Anterior cingulate cortex (tissue), 58 donors: Measurements from ENCODE around the gene HOPX.
A peak's percentile ranks its signal among the peaks of the same experiment; 100 is the strongest.
"Not testable (repeated sequence)": the region's sequence is repeated elsewhere in the genome, so short reads cannot be mapped to it uniquely, and the experiment has no call there.

Experiments
- DNase-seq, 58 donors: peaks; one replicate each; lab custom pipeline; 2025; lab: John Stamatoyannopoulos, UW

The HOPX gene

DNA sequence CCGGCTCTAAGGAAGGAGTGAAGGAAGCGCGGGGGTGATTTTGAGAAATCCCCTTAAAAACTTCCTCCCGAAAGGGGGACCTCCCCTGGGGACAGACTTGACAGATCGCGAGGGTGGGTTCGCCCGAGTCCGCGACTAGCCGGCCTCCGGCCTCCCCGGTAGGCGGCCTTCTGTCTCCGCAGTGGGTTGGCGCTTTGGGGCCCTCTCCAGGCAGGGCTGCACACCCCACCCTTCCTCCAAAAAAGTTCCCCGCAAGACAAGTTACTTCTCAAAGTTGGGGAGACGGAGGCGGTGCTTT, 24.8 kb downstream of the HOPX start:
- peak in 26 of 58 donors; percentile 5 to 67 (median 32) for DNase-seq

DNA sequence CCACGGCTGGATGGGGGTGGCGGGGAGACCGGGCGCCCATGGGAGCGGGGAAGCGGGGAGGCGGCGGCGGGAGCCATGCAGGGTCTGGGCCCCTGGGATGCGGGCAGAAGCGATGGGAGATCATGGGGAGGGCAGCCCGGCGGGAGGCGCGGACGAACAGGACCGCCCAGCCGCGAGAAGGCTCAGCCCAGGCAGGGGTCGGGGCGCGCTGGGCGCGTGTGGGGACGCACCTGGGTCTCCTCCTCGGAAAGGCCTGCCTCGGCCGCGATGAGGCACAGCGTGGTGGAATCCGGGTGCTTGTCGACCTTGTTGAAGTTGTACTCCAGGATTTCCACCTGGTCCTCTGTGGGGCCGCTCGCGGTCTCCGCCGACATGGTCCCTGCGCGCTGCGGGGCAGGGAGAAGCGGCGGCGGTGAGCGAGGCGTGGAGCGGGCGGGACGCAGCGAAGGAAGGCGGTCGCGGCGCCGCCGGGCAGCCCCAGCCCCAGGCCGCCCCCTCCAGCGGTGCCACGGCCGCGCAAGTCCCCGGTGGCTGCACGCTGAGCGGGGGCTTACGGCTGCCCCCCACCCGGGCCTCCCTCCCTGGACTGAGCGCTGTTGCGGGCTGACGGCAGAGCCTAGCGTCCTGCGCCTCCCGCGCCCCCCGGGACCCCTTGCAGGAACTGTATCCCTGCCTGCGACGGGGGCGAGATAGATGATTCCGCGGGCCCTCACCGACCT, 25.3 kb downstream of the HOPX start:
- DNase-seq: peak in 16 of 58 donors; percentile 6 to 63 (median 42)

GRCh38 chr4:56655209-56655626, 25.9 kb downstream of the HOPX start:
- DNase-seq: peak in 41 of 58 donors; percentile 9 to 75 (median 35)

GRCh38 chr4:56654238-56654632, 26.9 kb downstream of the HOPX start:
- peak in 1 of 58 donors; percentile 11 for DNase-seq

DNA sequence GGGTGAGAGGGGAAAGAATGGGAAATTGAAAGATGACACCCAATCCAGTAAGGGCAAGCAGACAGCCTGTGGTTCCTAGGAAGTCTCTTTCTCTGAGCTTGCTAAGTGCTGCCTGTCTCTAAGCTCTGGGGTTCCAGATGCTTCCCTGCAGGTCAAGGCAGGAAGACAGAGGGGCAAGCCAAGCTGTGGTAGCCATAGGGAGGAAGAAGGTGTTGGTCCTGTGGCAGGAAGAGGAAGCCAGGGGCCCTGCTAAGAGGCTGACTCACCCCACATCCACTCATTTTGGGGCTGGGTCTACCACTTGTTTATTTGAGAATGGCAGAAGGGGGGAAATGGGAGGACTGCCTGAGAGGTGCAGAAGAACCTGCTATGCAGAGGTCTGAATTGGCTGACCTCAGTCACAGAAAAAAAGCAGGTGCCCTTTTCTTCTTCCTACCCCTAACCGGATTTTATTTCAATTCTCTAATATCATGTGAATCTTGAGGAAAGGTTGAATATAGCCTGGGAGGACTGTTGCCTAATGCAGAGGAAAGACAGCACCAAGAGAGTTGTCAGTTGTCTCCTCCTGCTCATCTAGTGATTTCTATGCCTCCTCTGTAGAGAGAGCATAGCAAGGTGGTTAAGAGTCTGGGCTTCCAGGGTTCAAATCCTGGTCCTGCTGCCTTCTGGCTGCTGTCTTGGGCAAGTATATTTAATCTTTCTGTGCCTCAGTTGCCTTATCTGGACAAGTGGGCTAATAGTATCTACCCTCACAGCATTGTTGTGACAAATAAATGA, 27.4 kb downstream of the HOPX start:
- DNase-seq: peak in 1 of 58 donors; percentile 15

DNA sequence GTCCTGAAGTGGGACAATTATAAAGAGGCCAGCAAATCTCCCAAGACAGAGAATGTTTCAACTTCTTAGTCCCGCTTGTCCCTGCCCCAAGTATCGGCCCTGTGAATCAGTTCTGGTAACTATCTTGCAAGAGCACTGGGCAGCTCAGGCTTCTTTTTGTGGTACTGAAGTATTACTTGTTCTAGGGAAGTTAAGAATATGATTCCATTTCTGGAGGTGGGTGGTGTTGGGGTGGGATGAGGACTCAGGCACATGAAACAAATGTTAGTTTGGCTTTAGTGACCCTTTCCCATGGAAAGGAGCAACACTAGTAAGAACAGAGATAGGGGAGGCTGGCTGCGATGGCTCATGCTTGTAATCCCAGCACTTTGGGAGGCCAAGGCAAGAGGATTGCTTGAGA, 28.9 kb downstream of the HOPX start:
- no peak for DNase-seq

GRCh38 chr4:56651056-56651350, 30.1 kb downstream of the HOPX start:
- no peak for DNase-seq

DNA sequence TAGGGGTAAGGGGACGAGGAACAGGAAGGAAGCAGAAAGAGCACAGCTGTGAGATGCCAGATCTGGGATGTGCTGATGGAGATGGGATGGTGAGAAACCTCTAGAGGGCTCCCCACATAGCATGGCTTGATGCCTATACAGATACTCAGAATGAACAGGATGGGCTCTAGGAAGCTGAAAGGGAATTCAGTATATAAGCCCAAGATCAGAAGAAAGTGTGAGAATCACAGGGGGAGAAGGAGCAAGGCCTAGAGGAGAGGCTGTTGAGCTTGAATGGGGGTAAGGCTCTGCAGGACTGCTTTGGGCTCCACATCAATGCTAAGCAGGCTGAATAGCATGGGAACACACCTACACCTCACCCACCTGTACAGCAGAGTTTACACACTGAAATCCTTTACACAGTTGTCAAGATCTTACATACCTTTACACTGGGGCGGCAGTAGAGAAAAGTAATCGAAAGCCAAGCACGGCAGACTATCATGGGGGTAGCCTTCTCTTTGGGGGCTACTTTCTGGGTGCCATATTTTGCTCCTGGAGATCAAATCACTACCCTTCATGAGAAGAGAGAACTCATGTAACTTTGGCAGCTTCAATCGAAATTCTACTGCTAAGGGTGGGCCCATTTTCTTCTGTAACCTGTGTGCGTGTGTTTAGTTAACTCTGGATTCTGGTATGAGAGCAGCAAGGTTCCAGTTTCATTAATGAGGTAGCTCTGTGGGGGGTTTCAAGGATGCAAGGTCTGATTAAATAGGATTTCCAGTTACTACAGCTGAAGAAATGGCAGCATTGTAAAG, 30.6 kb downstream of the HOPX start:
- DNase-seq: no peak

DNA sequence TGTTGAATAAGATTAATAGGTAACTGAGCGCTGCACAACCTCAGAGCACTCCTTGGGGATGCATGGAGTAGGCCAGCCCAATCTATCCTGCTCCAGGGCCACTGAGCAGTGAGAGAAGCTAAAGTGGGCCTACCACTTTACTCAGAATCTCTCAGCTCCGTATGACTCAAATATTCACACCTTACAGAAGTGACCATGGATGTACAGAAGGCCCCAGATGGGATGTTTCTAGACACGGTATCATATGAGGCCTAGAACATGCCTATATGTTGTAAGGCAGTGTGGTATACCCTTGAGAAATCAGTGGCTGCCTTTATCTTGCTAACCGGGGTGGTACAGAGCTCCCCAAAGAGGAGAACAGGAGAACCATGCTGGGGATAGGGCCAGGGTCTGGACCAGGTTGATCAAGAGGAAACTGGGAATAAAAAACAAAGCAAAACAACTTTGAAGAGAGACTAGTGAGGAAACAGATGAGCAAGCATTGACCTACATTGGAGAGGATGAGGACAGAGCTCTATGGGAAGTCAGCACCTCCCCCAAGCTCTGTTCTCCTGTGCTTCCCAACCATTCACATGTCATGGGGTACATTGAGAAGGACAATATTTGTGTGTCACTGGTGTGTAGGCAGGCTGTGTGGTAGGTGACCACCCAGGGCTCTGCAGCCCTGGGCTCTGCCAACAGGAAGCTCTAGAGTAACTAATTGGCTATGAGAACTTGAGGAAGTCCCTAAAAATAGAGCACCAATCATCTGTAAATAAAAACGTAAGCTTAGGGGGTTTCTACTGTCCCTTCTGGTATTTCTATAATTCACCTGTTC, 31.4 kb downstream of the HOPX start:
- no peak for DNase-seq

DNA sequence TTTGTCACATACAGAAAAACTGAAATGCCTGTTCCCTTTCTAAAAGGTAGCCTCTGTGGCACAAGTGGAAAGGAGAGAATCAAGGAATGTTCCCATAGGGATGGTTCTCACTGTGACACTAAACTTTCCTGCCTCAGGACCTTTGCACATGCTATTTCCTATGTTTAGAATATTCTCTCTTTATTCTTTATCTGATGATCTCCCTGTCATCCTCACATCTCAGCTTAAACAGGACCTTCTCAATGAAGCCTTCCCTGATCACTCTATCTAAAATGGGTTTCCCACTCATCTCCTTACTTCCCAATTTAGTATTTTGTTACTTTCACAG, 32.3 kb downstream of the HOPX start:
- no peak for DNase-seq

GRCh38 chr4:56648021-56648823, 32.9 kb downstream of the HOPX start:
- peak in 2 of 58 donors; percentile 5 to 17 for DNase-seq

- DNase-seq: no peak
Observed at GRCh38 chr4:56646341-56646740, 34.8 kb downstream of the HOPX start.

- no peak for DNase-seq
Observed at GRCh38 chr4:56643596-56643995, 37.5 kb downstream of the HOPX start.

DNA sequence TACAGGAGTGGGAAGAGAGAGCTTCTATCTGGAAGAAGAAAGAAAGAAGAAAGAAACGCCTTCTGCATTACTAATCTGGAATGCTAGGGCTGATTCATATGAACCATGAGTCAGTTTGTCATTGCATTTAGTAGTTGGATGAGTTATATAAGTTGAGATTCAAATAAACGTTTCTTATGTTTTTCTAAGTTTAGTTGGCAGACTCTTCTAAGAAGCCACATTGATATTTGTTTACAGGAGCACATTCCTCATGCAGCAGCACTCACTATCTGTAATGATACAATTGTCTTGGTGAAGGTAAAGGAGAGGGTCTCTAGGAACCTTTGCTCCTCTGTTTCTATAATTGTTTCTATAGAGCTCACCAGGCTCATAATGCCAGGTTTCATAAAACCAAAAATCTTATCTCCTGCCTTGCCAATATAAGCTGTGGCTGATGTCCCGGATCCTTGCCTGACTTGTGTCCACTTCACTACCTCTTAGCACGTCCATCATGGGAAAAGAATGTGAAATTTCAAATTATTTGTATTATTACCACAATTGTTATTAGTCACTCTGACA, 39.5 kb downstream of the HOPX start:
- DNase-seq: no peak

DNA sequence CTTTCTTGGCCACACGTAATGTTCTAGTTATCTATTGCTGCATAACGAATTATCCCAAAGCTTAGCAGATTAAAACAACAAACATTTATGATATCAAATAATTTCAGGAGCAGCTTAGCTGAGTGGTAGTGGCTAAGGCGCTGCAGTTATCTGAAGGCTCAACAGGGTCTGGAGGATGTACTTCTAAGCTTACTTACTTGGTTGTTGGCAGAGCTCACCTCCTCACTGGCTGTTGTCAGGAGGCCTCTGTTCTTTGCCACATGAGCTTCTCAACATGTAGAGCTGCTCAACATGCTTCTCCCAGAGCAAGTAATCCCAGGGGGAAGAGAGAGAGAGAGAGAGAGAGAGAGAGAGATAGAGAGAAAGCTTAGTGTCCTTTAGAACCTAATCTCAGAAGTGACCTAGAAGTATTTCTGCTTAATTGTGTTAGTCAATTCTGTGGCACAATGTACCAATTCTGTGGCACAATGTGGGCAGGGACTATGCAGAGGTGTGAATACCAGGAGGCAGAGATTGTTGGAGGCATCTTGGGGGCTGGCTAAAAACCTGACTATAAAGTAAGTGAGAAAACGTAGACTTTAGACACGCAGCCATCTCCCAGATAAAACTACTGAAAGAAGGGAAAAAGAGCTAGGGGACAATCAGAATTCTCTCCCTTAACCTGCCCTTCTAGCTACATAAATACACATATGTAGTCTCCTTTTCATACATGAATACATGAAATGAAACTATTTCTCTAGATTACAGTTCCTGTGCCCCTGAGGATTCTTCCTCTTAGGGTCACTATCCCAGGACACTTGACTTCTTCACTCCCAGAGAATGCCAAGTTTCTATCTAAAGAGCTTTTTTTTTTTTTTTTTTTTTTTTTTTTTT, 40.2 kb downstream of the HOPX start:
- DNase-seq: peak in 1 of 58 donors; percentile 16

- DNase-seq: no peak
Observed at GRCh38 chr4:56637791-56638190, 43.3 kb downstream of the HOPX start.

DNA sequence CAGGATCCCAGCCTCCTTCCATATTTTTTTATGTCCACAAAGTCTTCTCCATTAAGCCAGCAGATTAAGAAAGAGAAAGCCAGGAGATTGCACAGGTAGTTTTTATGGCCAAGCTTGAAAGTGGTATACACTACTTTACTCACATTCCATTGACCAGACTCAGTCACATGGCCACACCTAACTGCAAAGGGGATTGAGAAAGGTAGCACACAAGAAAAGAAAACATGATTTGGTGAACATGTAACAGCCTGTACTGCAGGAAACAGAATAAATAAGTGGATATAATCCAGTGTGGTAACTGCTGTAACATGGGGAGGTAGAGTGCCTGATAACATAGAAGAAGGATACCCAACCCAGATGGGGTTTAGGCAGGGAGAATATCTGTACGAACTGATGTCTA, 43.9 kb downstream of the HOPX start:
- no peak for DNase-seq

- not testable (repeated sequence) for DNase-seq
Observed at GRCh38 chr4:56634954-56635353, 46.1 kb downstream of the HOPX start.

DNA sequence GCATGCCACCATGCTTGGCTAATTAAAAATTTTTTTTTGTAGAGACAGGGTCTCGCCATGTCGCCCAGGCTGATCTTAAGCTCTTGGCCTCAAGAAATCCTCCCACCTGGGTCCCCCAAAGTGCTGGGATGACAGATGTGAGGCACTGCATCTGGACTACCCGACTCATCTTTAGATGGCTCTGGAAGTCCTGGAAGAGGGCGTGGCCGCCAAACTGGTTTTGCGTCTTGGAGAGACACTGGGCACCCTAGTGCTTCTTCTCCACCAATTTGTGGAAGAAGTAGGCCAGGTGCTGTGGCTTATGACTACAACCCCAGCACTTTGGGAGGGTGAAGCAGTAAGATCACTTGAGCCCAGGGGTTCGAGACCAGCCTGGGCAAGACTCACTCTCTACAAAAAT, 47.6 kb downstream of the HOPX start:
- no peak for DNase-seq
